ENCODE results near the gene OXSR1.
A peak's percentile ranks its signal among the peaks of the same experiment; 100 is the strongest.

GRCh38 chr3:38154033-38154494 is 11.3 kb upstream of the OXSR1 start:
- TF ChIP-seq CTCF (IDR thresholded peaks at IDR 0.05) (no peak), RNF2 (IDR thresholded peaks at IDR 0.05; ENCODE audit: borderline replicate concordance, low read depth) (no peak), HOXA7 (CRISPR knock-in tag; IDR thresholded peaks at IDR 0.05) (no peak), RAD21 (conservative IDR thresholded peaks at IDR 0.05 in 1 of 2, IDR thresholded peaks at IDR 0.05 in 1 of 2) (no peak), RCOR1 (IDR thresholded peaks at IDR 0.05; ENCODE audit: low read depth, low read length) (no peak), NR3C1 (IDR thresholded peaks at IDR 0.05) (no peak), CEBPB (IDR thresholded peaks at IDR 0.05) (peak in 1 of 2 experiments; percentile 41; a peak in 1 of 4 replicates), POLR2A (IDR thresholded peaks at IDR 0.05; ENCODE audit: low read length) (no peak), SMC3 (IDR thresholded peaks at IDR 0.05) (no peak), CHD2 (IDR thresholded peaks at IDR 0.05; ENCODE audit: low read length, partially characterized antibody) (no peak), EP300 (IDR thresholded peaks at IDR 0.05) (no peak)
- TF ChIP-seq, protein P1, sequence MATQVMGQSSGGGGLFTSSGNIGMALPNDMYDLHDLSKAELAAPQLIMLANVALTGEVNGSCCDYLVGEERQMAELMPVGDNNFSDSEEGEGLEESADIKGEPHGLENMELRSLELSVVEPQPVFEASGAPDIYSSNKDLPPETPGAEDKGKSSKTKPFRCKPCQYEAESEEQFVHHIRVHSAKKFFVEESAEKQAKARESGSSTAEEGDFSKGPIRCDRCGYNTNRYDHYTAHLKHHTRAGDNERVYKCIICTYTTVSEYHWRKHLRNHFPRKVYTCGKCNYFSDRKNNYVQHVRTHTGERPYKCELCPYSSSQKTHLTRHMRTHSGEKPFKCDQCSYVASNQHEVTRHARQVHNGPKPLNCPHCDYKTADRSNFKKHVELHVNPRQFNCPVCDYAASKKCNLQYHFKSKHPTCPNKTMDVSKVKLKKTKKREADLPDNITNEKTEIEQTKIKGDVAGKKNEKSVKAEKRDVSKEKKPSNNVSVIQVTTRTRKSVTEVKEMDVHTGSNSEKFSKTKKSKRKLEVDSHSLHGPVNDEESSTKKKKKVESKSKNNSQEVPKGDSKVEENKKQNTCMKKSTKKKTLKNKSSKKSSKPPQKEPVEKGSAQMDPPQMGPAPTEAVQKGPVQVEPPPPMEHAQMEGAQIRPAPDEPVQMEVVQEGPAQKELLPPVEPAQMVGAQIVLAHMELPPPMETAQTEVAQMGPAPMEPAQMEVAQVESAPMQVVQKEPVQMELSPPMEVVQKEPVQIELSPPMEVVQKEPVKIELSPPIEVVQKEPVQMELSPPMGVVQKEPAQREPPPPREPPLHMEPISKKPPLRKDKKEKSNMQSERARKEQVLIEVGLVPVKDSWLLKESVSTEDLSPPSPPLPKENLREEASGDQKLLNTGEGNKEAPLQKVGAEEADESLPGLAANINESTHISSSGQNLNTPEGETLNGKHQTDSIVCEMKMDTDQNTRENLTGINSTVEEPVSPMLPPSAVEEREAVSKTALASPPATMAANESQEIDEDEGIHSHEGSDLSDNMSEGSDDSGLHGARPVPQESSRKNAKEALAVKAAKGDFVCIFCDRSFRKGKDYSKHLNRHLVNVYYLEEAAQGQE (IDR thresholded peaks at IDR 0.05): no peak
- TF ChIP-seq, protein P2, sequence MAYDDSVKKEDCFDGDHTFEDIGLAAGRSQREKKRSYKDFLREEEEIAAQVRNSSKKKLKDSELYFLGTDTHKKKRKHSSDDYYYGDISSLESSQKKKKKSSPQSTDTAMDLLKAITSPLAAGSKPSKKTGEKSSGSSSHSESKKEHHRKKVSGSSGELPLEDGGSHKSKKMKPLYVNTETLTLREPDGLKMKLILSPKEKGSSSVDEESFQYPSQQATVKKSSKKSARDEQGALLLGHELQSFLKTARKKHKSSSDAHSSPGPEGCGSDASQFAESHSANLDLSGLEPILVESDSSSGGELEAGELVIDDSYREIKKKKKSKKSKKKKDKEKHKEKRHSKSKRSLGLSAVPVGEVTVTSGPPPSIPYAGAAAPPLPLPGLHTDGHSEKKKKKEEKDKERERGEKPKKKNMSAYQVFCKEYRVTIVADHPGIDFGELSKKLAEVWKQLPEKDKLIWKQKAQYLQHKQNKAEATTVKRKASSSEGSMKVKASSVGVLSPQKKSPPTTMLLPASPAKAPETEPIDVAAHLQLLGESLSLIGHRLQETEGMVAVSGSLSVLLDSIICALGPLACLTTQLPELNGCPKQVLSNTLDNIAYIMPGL (CRISPR knock-in tag; IDR thresholded peaks at IDR 0.05; ENCODE audit: borderline replicate concordance): no peak
- TF ChIP-seq, protein P3, sequence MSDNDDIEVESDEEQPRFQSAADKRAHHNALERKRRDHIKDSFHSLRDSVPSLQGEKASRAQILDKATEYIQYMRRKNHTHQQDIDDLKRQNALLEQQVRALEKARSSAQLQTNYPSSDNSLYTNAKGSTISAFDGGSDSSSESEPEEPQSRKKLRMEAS (IDR thresholded peaks at IDR 0.05): no peak
